Neuronal stem cell (in vitro differentiated cells): ENCODE data around the gene TMEM131L.

Experiments used
- DNase-seq: peaks from one replicate; pipeline ENCODE4 v3.0.0-alpha.2; 2013; ENCODE audit warnings: low spot score
- H2AFZ ChIP-seq: one replicate; pipeline ENCODE4 v1.6.1; 2013; ENCODE audit warnings: mild to moderate bottlenecking, low read length, inconsistent platforms
- H2AK5ac ChIP-seq: 2 replicates; pipeline ENCODE4 v1.6.1; 2013; ENCODE audit warnings: low read depth, mild to moderate bottlenecking, inconsistent platforms, low read length, moderate library complexity, mixed read lengths
- H2BK120ac ChIP-seq: 2 replicates; pipeline ENCODE4 v1.6.1; 2013; ENCODE audit warnings: low read depth, mild to moderate bottlenecking, inconsistent platforms, low read length, moderate library complexity, mixed read lengths
- H2BK12ac ChIP-seq: one replicate; pipeline ENCODE4 v1.6.1; 2013; ENCODE audit warnings: low read length, inconsistent platforms
- H2BK15ac ChIP-seq: 2 replicates; pipeline ENCODE4 v1.6.1; 2013; ENCODE audit warnings: mild to moderate bottlenecking, low read length, inconsistent platforms, mixed read lengths
- H2BK5ac ChIP-seq: one replicate; pipeline ENCODE4 v1.6.1; 2013; ENCODE audit warnings: inconsistent platforms, mild to moderate bottlenecking, low read length, moderate library complexity
- H3K14ac ChIP-seq: one replicate; pipeline ENCODE4 v1.6.1; 2013; ENCODE audit warnings: low read length, inconsistent platforms
- H3K18ac ChIP-seq: 2 replicates; pipeline ENCODE4 v1.6.1; 2013; ENCODE audit warnings: low read length, inconsistent platforms
- H3K23ac ChIP-seq: 2 replicates; pipeline ENCODE4 v1.6.1; 2013; ENCODE audit warnings: low read depth, mild to moderate bottlenecking, mixed read lengths, low read length, inconsistent platforms; ENCODE audit not compliant: poor library complexity
- H3K27ac ChIP-seq: replicated peaks from 3 replicates; pipeline ENCODE4 v1.5.1; 2013; ENCODE audit warnings: low read length, inconsistent platforms
- H3K27me3 ChIP-seq, 3 experiments: 2 replicates each; pipeline ENCODE4 v1.6.1; 2013; ENCODE audit warnings: low read length in 3 of 3, mild to moderate bottlenecking in 2 of 3, inconsistent platforms in 1 of 3, low read depth in 1 of 3, mixed read lengths in 1 of 3, moderate library complexity in 1 of 3; ENCODE audit not compliant: control insufficient read depth in 3 of 3, insufficient read depth in 3 of 3
- H3K36me3 ChIP-seq, 2 donors: replicated peaks in 1 of 2; 2 replicates each; pipeline ENCODE4 v1.6.1; 2013; ENCODE audit warnings: low read length in 2 of 2; ENCODE audit not compliant: control insufficient read depth in 2 of 2, insufficient read depth in 2 of 2
- H3K4ac ChIP-seq: 2 replicates; pipeline ENCODE4 v1.6.1; 2013; ENCODE audit warnings: inconsistent platforms, mild to moderate bottlenecking, low read length, moderate library complexity
- H3K4me1 ChIP-seq, 2 donors: 1 replicate in 1 of 2; 2 replicates in 1 of 2; pipeline ENCODE4 v1.6.1; 2013; ENCODE audit warnings: low read length in 2 of 2, low read depth in 1 of 2; ENCODE audit not compliant: control insufficient read depth in 2 of 2, insufficient read depth in 1 of 2
- H3K4me2 ChIP-seq: one replicate; pipeline ENCODE4 v1.6.1; 2013; ENCODE audit warnings: mild to moderate bottlenecking, low read length, inconsistent platforms; ENCODE audit not compliant: insufficient read depth, poor library complexity, severe bottlenecking
- H3K4me3 ChIP-seq, 2 donors: 2 replicates each; pipeline ENCODE4 v1.5.1; 2013; ENCODE audit warnings: low read length in 2 of 2, mild to moderate bottlenecking in 2 of 2, inconsistent platforms in 1 of 2, moderate library complexity in 1 of 2
- H3K79me1 ChIP-seq: one replicate; pipeline ENCODE4 v1.6.1; 2013; ENCODE audit warnings: low read depth, mild to moderate bottlenecking, inconsistent platforms, low read length, moderate library complexity
- H3K9ac ChIP-seq: one replicate; pipeline ENCODE4 v1.6.1; 2013; ENCODE audit warnings: mild to moderate bottlenecking, low read depth, low read length, inconsistent platforms; ENCODE audit not compliant: poor library complexity
- H3K9me3 ChIP-seq, 2 donors: replicated peaks in 1 of 2; 2 replicates each; pipeline versions ENCODE3 to v1.6.1; 2013; ENCODE audit warnings: low read length in 2 of 2, mild to moderate bottlenecking in 2 of 2, inconsistent platforms in 1 of 2, low read depth in 1 of 2, mixed read lengths in 1 of 2, moderate library complexity in 1 of 2; ENCODE audit not compliant: control insufficient read depth in 2 of 2, insufficient read depth in 1 of 2
- H4K8ac ChIP-seq: one replicate; pipeline ENCODE4 v1.6.1; 2013; ENCODE audit warnings: low read depth, mild to moderate bottlenecking, inconsistent platforms, low read length, moderate library complexity
- H4K91ac ChIP-seq: one replicate; pipeline ENCODE4 v1.6.1; 2013; ENCODE audit warnings: low read length, low read depth, mild to moderate bottlenecking, inconsistent platforms; ENCODE audit not compliant: poor library complexity
- WGBS, 2 donors: extraction: QIAGEN DNeasy Blood & Tissue Kit; methylation state at CpG; one replicate each; pipeline ENCODE4 v1.1.7; 2013; ENCODE audit warnings: missing lambda C conversion rate in 2 of 2, mixed read lengths in 1 of 2; ENCODE audit not compliant: insufficient read length in 2 of 2, insufficient replicate concordance in 1 of 2; ENCODE audit errors: extremely low coverage in 2 of 2; 5-methylcytosine and 5-hydroxymethylcytosine counted together

The TMEM131L gene

GRCh38 chr4:153652051-153652784, 186.1 kb downstream of the TMEM131L start:
- no peak for DNase-seq
- Histone ChIP-seq H3K9me3 (no peaks in the 10 kb centered on the region), H4K91ac (no peak overlapping the region), H4K8ac (no peak overlapping the region), H3K4me3 (no peak overlapping the region), H2BK15ac (no peak overlapping the region), H3K4ac (no peak overlapping the region), H3K9ac (no peak overlapping the region), H2AK5ac (no peak overlapping the region), H2BK12ac (no peak overlapping the region), H3K4me2 (no peak overlapping the region), H2BK120ac (no peak overlapping the region), H3K36me3 (no peaks in the 10 kb centered on the region), H3K23ac (no peak overlapping the region), H2AFZ (peak overlapping the region; percentile 66), H3K18ac (no peak overlapping the region), H3K27me3 (peaks cover 0 to 6% (median 0%) of the 10 kb centered on the region in 3 experiments), H3K14ac (no peak overlapping the region), H3K79me1 (no peaks in the 10 kb centered on the region), H2BK5ac (no peak overlapping the region), H3K27ac (no peak overlapping the region), H3K4me1 (peaks cover 3 to 6% of the 10 kb centered on the region in 2 donors)
- WGBS, 2 donors = no CpG with 5 or more reads among the region's 11 CpGs

- Histone ChIP-seq H2AFZ (no peak overlapping the region), H3K9me3 (no peaks in the 10 kb centered on the region), H3K23ac (no peak overlapping the region), H2BK5ac (no peak overlapping the region), H3K4me1 (peaks cover 3 to 4% of the 10 kb centered on the region in 2 donors), H2BK15ac (no peak overlapping the region), H3K9ac (no peak overlapping the region), H3K14ac (no peak overlapping the region), H4K8ac (no peak overlapping the region), H2BK120ac (no peak overlapping the region), H3K4ac (no peak overlapping the region), H3K27ac (no peak overlapping the region), H3K27me3 (peaks cover 0 to 10% (median 0%) of the 10 kb centered on the region in 3 experiments), H3K4me2 (no peak overlapping the region), H3K18ac (no peak overlapping the region), H2AK5ac (no peak overlapping the region), H3K36me3 (no peaks in the 10 kb centered on the region), H3K79me1 (no peaks in the 10 kb centered on the region), H4K91ac (no peak overlapping the region), H3K4me3 (no peak overlapping the region), H2BK12ac (no peak overlapping the region)
- no CpG with 5 or more reads among the region's 4 CpGs for WGBS, 2 donors
- no peak for DNase-seq
Measured at GRCh38 chr4:153655002-153655541, 188.9 kb downstream of the TMEM131L start.

GRCh38 chr4:153655928-153656327, 189.8 kb downstream of the TMEM131L start:
- H3K4ac ChIP-seq = no peak overlapping the region
- H4K91ac ChIP-seq = no peak overlapping the region
- no peak overlapping the region for H4K8ac ChIP-seq
- no peaks in the 10 kb centered on the region for H3K79me1 ChIP-seq
- no peak overlapping the region for H3K4me3 ChIP-seq
- no peak overlapping the region for H3K9ac ChIP-seq
- H3K18ac ChIP-seq = no peak overlapping the region
- DNase-seq = no peak
- no peak overlapping the region for H2BK5ac ChIP-seq
- peaks cover 3 to 4% of the 10 kb centered on the region in 2 donors for H3K4me1 ChIP-seq
- H3K9me3 ChIP-seq = no peaks in the 10 kb centered on the region
- no peak overlapping the region for H2AK5ac ChIP-seq
- H3K36me3 ChIP-seq = no peaks in the 10 kb centered on the region
- no peak overlapping the region for H2BK12ac ChIP-seq
- H2BK15ac ChIP-seq = no peak overlapping the region
- no peak overlapping the region for H3K4me2 ChIP-seq
- peaks cover 0 to 10% (median 0%) of the 10 kb centered on the region in 3 experiments for H3K27me3 ChIP-seq
- H2BK120ac ChIP-seq = no peak overlapping the region
- no peak overlapping the region for H2AFZ ChIP-seq
- no peak overlapping the region for H3K27ac ChIP-seq
- H3K23ac ChIP-seq = no peak overlapping the region
- WGBS, 2 donors = no CpG with 5 or more reads among the region's 4 CpGs
- H3K14ac ChIP-seq = no peak overlapping the region

- no peak for DNase-seq
- H2BK5ac ChIP-seq = no peak overlapping the region
Measured at GRCh38 chr4:153661215-153661822, 195.2 kb downstream of the TMEM131L start.

More at GRCh38 chr4:153661215-153661822, 195.2 kb downstream of the TMEM131L start:
- Histone ChIP-seq H2AK5ac (no peak overlapping the region), H3K14ac (no peak overlapping the region), H2BK15ac (no peak overlapping the region), H2BK120ac (no peak overlapping the region), H3K27ac (no peak overlapping the region), H4K91ac (no peak overlapping the region), H3K23ac (no peak overlapping the region), H3K79me1 (no peaks in the 10 kb centered on the region), H3K9me3 (peaks cover 0 to 4% of the 10 kb centered on the region in 2 donors), H3K4ac (no peak overlapping the region), H2AFZ (no peak overlapping the region), H3K4me3 (no peak overlapping the region), H2BK12ac (no peak overlapping the region), H3K27me3 (peaks cover 0 to 7% (median 0%) of the 10 kb centered on the region in 3 experiments), H3K4me2 (no peak overlapping the region), H3K9ac (no peak overlapping the region), H4K8ac (no peak overlapping the region), H3K36me3 (no peaks in the 10 kb centered on the region), H3K18ac (no peak overlapping the region), H3K4me1 (no peaks in the 10 kb centered on the region)
- WGBS, 2 donors = no CpG with 5 or more reads among the region's 6 CpGs
